Thyroid gland (tissue), 4 donors: ENCODE data around the gene RGS19. TPM values are rescaled to one million over a fixed set of nuclear protein-coding genes. Genes with fewer than 3 reads are reported as not detected.

Experiments
- DNase-seq, 2 donors: peaks; one replicate each; pipeline ENCODE4 v3.0.0-alpha.2; 2019
- H3K27ac ChIP-seq, 3 donors: fragments of 200-600 bp; sonication (generic); 1 replicate in 2 of 3; 2 replicates in 1 of 3; pipeline ENCODE4 v1.5.1; 2016 to 2019; ENCODE audit warnings: mild to moderate bottlenecking in 1 of 3, moderate library complexity in 1 of 3
- H3K27me3 ChIP-seq: fragments of 200-600 bp; sonication (generic); one replicate; pipeline ENCODE4 v1.5.1; 2019
- H3K36me3 ChIP-seq, 2 donors: fragments of 200-600 bp; sonication (generic); one replicate each; pipeline ENCODE4 v1.5.1; 2016 to 2019
- H3K4me1 ChIP-seq, 2 donors: fragments of 200-600 bp; sonication (generic); one replicate each; pipeline ENCODE4 v1.5.1; 2017 to 2019
- H3K4me3 ChIP-seq, 3 donors: fragments of 200-600 bp; sonication (generic); replicated peaks in 1 of 3; 1 replicate in 2 of 3; 2 replicates in 1 of 3; pipeline ENCODE4 v1.5.1; 2016; ENCODE audit warnings: mild to moderate bottlenecking in 1 of 3
- H3K9me3 ChIP-seq: fragments of 200-600 bp; sonication (generic); one replicate; pipeline ENCODE4 v1.5.1; 2017
- CTCF ChIP-seq, 6 experiments: fragments of 200-600 bp in 3 of 6; fragments of 450-650 bp in 3 of 6; sonication (generic) in 3 of 6; IDR thresholded peaks; one replicate each; pipeline ENCODE4 v1.5.1; 2016 to 2019; ENCODE audit warnings: antibody characterized with exemption in 6 of 6, mild to moderate bottlenecking in 2 of 6, inconsistent platforms in 1 of 6, moderate library complexity in 1 of 6
- POLR2A ChIP-seq, 2 donors: fragments of 450-650 bp; IDR thresholded peaks; one replicate each; pipeline ENCODE4 v1.6.1; 2017; ENCODE audit warnings: antibody characterized with exemption in 2 of 2, mild to moderate bottlenecking in 2 of 2, moderate library complexity in 1 of 2
- WGBS, 2 donors: methylation state at CpG; one replicate each; pipeline ENCODE4 v1.1.5; 2017; 5-methylcytosine and 5-hydroxymethylcytosine counted together
- intact Hi-C: fragments of 100-400 bp; cut with DNase I; formaldehyde crosslinking; loops from one replicate; pipeline ENCODE4 v1.15.1; 2023
- total RNA-seq, 4 donors: library from RNA; depleted of rRNA; stranded (reverse); fragments of >200 nt; gene quantifications; one replicate each; pipeline ENCODE4 v1.2.3, GENCODE V29; 2016

The RGS19 gene
- total RNA-seq, 4 donors from 2014 or later: 10.5 to 17.2 (median 13.4) TPM

GRCh38 chr20:64037199-64037497 lies 42.2 kb downstream of the RGS19 start:
- Histone ChIP-seq H3K36me3 (peaks cover 15 to 16% of the 10 kb centered on the region in 2 donors), H3K9me3 (no peaks in the 10 kb centered on the region), H3K4me1 (peaks cover 7 to 45% of the 10 kb centered on the region in 2 donors), H3K27ac (no peak overlapping the region), H3K27me3 (no peaks in the 10 kb centered on the region), H3K4me3 (no peak overlapping the region)
- TF ChIP-seq POLR2A (IDR thresholded peaks at IDR 0.05): no peak
- intact Hi-C loops: no loop called here
- 61 to 95% methylated on average over 2 of the region's 3 CpGs for WGBS, 2 donors
- DNase-seq: no peak

GRCh38 chr20:64036346-64037198 lies 42.7 kb downstream of the RGS19 start:
- DNase-seq: no peak
- Histone ChIP-seq H3K9me3 (no peaks in the 10 kb centered on the region), H3K36me3 (peaks cover 19 to 22% of the 10 kb centered on the region in 2 donors), H3K4me1 (peaks cover 7 to 39% of the 10 kb centered on the region in 2 donors), H3K27me3 (no peaks in the 10 kb centered on the region), H3K4me3 (no peak overlapping the region), H3K27ac (no peak overlapping the region)
- intact Hi-C loops: no loop called here
- no peak for TF ChIP-seq CTCF (IDR thresholded peaks at IDR 0.05)
- no peak for TF ChIP-seq POLR2A (IDR thresholded peaks at IDR 0.05)
- WGBS, 2 donors: 67 to 89% methylated on average over 5 to 14 of the region's 17 CpGs

GRCh38 chr20:64035933-64036345 lies 43.4 kb downstream of the RGS19 start, which contains the start of gene C20orf204:
Gene C20orf204, plus strand, starts transcription at chr20:64036182. Its CDS starts 142 bp downstream, at chr20:64036324.
- Histone ChIP-seq H3K9me3 (no peaks in the 10 kb centered on the region), H3K36me3 (peaks cover 19 to 24% of the 10 kb centered on the region in 2 donors), H3K27me3 (no peaks in the 10 kb centered on the region), H3K27ac (no peak within 1 kb of the TSS), H3K4me3 (no peak within 1 kb of the TSS), H3K4me1 (peaks cover 7 to 36% of the 10 kb centered on the region in 2 donors)
- 57 to 75% methylated on average over 2 to 8 of the region's 10 CpGs for WGBS, 2 donors
- no peak for TF ChIP-seq POLR2A (IDR thresholded peaks at IDR 0.05)
- no peak for TF ChIP-seq CTCF (IDR thresholded peaks at IDR 0.05)
- intact Hi-C loops: no loop called here
- DNase-seq: no peak

- 81 to 82% methylated on average over 11 to 17 of the region's 17 CpGs for WGBS, 2 donors
- DNase-seq: no peak
- intact Hi-C loops: no loop called here
- H3K4me1 ChIP-seq: peaks cover 7 to 29% of the 10 kb centered on the region in 2 donors
- H3K4me3 ChIP-seq: no peak overlapping the region
- H3K27ac ChIP-seq: no peak overlapping the region
- H3K27me3 ChIP-seq: no peaks in the 10 kb centered on the region
- TF ChIP-seq CTCF (IDR thresholded peaks at IDR 0.05) (no peak), POLR2A (IDR thresholded peaks at IDR 0.05) (no peak)
- peaks cover 25 to 31% of the 10 kb centered on the region in 2 donors for H3K36me3 ChIP-seq
- H3K9me3 ChIP-seq: no peaks in the 10 kb centered on the region
Measured at GRCh38 chr20:64035066-64035932, 44.0 kb downstream of the RGS19 start.

GRCh38 chr20:64033981-64034493 lies 45.3 kb downstream of the RGS19 start:
- Histone ChIP-seq H3K9me3 (no peaks in the 10 kb centered on the region), H3K36me3 (peaks cover 38 to 42% of the 10 kb centered on the region in 2 donors), H3K4me1 (peaks cover 7 to 17% of the 10 kb centered on the region in 2 donors), H3K27me3 (no peaks in the 10 kb centered on the region), H3K27ac (no peak overlapping the region), H3K4me3 (no peak overlapping the region)
- whole genome bisulfite sequencing, 2 donors: 79 to 87% methylated on average over 7 to 10 of the region's 11 CpGs
- intact Hi-C loops: no loop called here
- no peak for TF ChIP-seq CTCF (IDR thresholded peaks at IDR 0.05)
- no peak for TF ChIP-seq POLR2A (IDR thresholded peaks at IDR 0.05)
- DNase-seq: no peak
